ENCODE data around the gene HSPG2. TPM values are rescaled to one million over a fixed set of nuclear protein-coding genes. Genes with fewer than 3 reads are reported as not detected.
A peak's percentile ranks its signal among the peaks of the same experiment; 100 is the strongest.
"Not testable (repeated sequence)": the region's sequence is repeated elsewhere in the genome, so short reads cannot be mapped to it uniquely, and the experiment has no call there.

Gene HSPG2
- total RNA-seq: 100 to 1,000 TPM in 2 of 4 donors, 10 to 100 TPM in 2; 75.7 to 239 (median 96.8) TPM

DNA sequence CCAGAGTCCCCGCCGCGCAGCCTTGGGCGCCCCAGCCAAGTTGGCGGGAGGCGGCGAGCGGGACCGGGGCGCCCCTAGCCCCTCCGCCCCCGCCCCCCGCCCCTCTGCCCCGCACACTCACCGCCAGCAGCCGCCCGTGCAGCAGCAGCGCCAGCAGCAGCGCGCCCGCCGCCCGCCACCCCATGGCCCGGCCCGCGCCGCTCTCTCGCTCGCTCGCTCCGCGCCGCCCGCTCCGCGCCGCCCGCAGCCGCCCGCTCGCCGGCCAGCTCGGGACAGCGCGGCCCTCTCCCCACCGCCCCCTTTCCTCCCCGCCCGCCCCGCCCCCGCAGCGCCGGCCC, at the start of gene HSPG2:
Gene HSPG2, minus strand, starts transcription at position 277 of the 338 bp plus-strand sequence. Its CDS starts 93 bp downstream, at position 184.
- Histone ChIP-seq H3K27me3 (no peaks in the 10 kb centered on the region), H3K36me3 (no peaks in the 10 kb centered on the region), H3K9me3 (no peaks in the 10 kb centered on the region), H3K4me3 (replicated peaks in 1 of 3) (peak within 1 kb of the TSS in 2 of 3 donors; percentile 47 to 65), H3K27ac (peak within 1 kb of the TSS; percentile 66 to 98 (median 95)), H3K4me1 (peaks cover 59 to 72% of the 10 kb centered on the region in 2 donors)
- no CpG with 5 or more reads among the region's 52 CpGs for WGBS, 2 donors
- intact Hi-C loops (cut with DNase I): loop anchor here (5.0 kb wide), 1 partner anchor 35 kb away; no protein-coding TSS in a partner anchor
- DNase-seq: no peak
- TF ChIP-seq, protein P1, sequence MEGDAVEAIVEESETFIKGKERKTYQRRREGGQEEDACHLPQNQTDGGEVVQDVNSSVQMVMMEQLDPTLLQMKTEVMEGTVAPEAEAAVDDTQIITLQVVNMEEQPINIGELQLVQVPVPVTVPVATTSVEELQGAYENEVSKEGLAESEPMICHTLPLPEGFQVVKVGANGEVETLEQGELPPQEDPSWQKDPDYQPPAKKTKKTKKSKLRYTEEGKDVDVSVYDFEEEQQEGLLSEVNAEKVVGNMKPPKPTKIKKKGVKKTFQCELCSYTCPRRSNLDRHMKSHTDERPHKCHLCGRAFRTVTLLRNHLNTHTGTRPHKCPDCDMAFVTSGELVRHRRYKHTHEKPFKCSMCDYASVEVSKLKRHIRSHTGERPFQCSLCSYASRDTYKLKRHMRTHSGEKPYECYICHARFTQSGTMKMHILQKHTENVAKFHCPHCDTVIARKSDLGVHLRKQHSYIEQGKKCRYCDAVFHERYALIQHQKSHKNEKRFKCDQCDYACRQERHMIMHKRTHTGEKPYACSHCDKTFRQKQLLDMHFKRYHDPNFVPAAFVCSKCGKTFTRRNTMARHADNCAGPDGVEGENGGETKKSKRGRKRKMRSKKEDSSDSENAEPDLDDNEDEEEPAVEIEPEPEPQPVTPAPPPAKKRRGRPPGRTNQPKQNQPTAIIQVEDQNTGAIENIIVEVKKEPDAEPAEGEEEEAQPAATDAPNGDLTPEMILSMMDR (IDR thresholded peaks at IDR 0.05): no peak
- peak in 1 of 2 donors; percentile 51 for TF ChIP-seq POLR2A (IDR thresholded peaks at IDR 0.05)

GRCh38 chr1:21986386-21986785, 49.3 kb upstream of the HSPG2 start:
- DNase-seq; H3K27ac ChIP-seq; H3K36me3 ChIP-seq; intact Hi-C loops (cut with DNase I); H3K27me3 ChIP-seq; H3K9me3 ChIP-seq; H3K4me1 ChIP-seq; H3K4me3 ChIP-seq (replicated peaks in 1 of 3): not testable (repeated sequence)
- 81 to 85% methylated on average over 9 of the region's 12 CpGs for WGBS, 2 donors

GRCh38 chr1:21985893-21986292, 48.8 kb upstream of the HSPG2 start:
- H3K4me3 ChIP-seq (replicated peaks in 1 of 3); H3K27me3 ChIP-seq; H3K9me3 ChIP-seq; DNase-seq; H3K27ac ChIP-seq; H3K36me3 ChIP-seq; intact Hi-C loops (cut with DNase I); H3K4me1 ChIP-seq: not testable (repeated sequence)
- WGBS, 2 donors: 50 to 67% methylated on average over 2 to 3 of the region's 5 CpGs

DNA sequence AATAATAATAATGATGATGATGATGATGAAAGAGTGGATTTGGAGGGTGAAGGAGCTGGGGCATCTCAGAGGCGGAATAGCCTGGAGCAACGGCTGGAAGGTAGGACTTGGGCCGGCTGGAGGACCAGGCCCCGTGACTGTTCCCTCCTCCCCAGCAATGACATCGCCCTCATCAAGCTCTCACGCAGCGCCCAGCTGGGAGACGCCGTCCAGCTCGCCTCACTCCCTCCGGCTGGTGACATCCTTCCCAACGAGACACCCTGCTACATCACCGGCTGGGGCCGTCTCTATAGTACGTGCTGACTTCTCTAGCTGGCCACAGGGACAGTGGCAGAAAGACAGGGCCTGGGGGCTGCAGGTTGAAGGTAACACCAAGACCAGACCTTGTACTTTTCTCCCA, 46.4 kb upstream of the HSPG2 start:
- 79% methylated on average over 6 to 7 of the region's 15 CpGs for WGBS, 2 donors
- H3K4me1 ChIP-seq; DNase-seq; H3K4me3 ChIP-seq (replicated peaks in 1 of 3); H3K36me3 ChIP-seq; H3K27ac ChIP-seq; intact Hi-C loops (cut with DNase I); H3K9me3 ChIP-seq; H3K27me3 ChIP-seq: not testable (repeated sequence)

DNA sequence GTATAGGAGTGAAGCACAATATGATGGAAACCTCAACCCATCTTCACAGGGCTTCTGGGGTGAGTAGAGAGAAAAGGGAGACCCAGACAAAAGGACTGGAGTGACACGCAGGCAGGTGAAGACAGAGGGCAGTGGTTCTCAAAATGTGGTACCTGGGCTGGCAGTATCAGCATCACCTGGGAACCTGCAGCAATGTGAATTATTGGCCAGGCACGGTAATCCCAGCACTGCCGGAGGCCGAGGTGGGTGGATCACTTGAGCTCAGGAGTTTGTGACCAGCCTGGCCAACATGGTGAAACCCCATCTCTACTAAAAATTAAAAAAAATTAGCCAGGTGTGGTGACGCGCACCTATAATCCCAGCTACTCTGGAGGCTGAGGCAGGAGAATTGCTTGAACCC, 45.0 kb upstream of the HSPG2 start:
- intact Hi-C loops (cut with DNase I); DNase-seq: not testable (repeated sequence)
- WGBS, 2 donors: 85 to 87% methylated on average over 5 to 6 of the region's 6 CpGs

GRCh38 chr1:21981253-21981652, 44.1 kb upstream of the HSPG2 start:
- H3K4me3 ChIP-seq (replicated peaks in 1 of 3); H3K4me1 ChIP-seq; DNase-seq; H3K36me3 ChIP-seq; intact Hi-C loops (cut with DNase I); H3K9me3 ChIP-seq; H3K27me3 ChIP-seq; H3K27ac ChIP-seq: not testable (repeated sequence)
- WGBS, 2 donors: 54 to 67% methylated on average over 1 to 2 of the region's 4 CpGs

More for the DNA sequence above, 45.0 kb upstream of the HSPG2 start:
- H3K27me3 ChIP-seq; H3K9me3 ChIP-seq; H3K36me3 ChIP-seq; H3K4me3 ChIP-seq (replicated peaks in 1 of 3); H3K4me1 ChIP-seq; H3K27ac ChIP-seq: not testable (repeated sequence)

GRCh38 chr1:21980515-21981220, 43.6 kb upstream of the HSPG2 start:
- H3K4me1 ChIP-seq; H3K4me3 ChIP-seq (replicated peaks in 1 of 3); DNase-seq; H3K36me3 ChIP-seq; intact Hi-C loops (cut with DNase I); H3K9me3 ChIP-seq; H3K27me3 ChIP-seq; H3K27ac ChIP-seq: not testable (repeated sequence)
- WGBS, 2 donors: 50 to 80% methylated on average over 2 to 13 of the region's 21 CpGs

GRCh38 chr1:21978209-21978608, 41.1 kb upstream of the HSPG2 start:
- H3K4me1 ChIP-seq; DNase-seq; intact Hi-C loops (cut with DNase I); H3K27me3 ChIP-seq; H3K9me3 ChIP-seq; H3K36me3 ChIP-seq; H3K27ac ChIP-seq; H3K4me3 ChIP-seq (replicated peaks in 1 of 3): not testable (repeated sequence)
- 91 to 97% methylated on average over 11 of the region's 11 CpGs for WGBS, 2 donors

DNA sequence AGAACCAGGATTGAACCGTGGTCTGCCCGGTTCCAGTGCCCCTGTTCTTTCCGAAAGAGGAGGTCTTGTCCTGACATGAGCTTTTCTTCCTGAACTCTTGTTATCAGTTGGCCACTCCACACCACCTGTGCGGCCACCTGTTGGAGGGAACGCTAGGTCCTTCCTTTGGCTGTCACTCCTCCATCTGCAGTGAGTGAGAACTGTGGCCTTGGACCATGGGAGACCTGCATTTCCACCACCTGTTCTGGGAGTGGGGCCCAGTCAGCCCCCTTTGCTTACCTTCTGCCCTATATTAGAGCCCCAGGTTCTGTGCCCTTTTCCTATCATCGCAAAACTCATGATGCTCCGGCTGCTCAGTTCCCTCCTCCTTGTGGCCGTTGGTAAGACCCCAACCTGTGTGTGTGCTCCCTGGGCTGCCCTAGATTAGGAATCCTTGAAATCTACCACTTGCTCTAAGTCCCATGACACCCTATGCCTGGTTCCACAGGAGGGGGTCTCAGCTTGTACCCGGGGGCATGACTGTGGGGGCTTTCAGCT, 39.7 kb upstream of the HSPG2 start, which contains the start of gene CELA3B:
Gene CELA3B, plus strand, starts transcription at position 320 of the 537 bp plus-strand sequence. Its CDS starts 18 bp downstream, at position 338.
- H3K9me3 ChIP-seq; DNase-seq; H3K36me3 ChIP-seq; intact Hi-C loops (cut with DNase I); H3K4me1 ChIP-seq; H3K4me3 ChIP-seq (replicated peaks in 1 of 3); H3K27ac ChIP-seq; H3K27me3 ChIP-seq: not testable (repeated sequence)
- WGBS, 2 donors: 76 to 92% methylated on average over 8 to 9 of the region's 9 CpGs

DNA sequence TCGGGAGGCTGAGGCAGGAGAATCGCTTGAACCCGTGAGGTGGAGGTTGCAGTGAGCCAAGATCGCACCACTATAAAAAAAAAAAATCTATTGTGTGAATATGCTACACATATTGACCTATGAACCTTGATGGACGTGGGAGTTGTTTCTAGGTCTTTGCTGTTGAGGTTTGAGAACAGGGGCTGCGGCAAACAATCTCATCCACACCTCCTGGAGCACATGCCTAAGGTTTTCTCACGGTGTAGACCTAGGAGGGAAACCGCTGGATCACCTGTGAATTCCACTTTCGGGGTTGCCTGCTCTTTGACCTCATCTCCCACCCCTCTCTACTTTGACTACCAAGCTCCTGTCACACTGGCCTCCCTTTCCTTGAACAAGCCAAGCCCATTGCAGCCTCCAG, 38.2 kb upstream of the HSPG2 start:
- DNase-seq; H3K9me3 ChIP-seq; intact Hi-C loops (cut with DNase I): not testable (repeated sequence)

DNA sequence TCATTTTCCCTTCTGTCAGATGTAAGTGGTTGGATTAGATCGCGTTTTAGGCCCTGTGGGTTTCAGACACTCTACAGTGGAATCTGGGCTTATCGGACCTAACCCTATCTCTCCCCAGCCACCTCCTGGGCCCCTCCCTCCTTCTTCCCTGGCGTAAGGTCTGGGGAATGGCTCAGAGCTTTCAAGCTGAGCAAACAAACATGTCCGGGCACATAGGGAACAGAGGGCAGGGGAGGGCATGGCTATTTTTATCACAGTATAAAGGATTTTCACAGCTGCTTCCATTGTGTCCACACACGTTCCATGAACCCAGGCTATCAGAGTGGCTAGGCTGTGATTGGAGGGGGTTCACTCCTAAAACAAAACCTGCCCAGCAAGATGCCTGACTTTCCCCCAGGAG, 37.6 kb upstream of the HSPG2 start:
- H3K27ac ChIP-seq; H3K9me3 ChIP-seq; H3K27me3 ChIP-seq; DNase-seq; intact Hi-C loops (cut with DNase I); H3K4me1 ChIP-seq; H3K36me3 ChIP-seq; H3K4me3 ChIP-seq (replicated peaks in 1 of 3): not testable (repeated sequence)
- 65 to 76% methylated on average over 6 of the region's 6 CpGs for WGBS, 2 donors

More for the DNA sequence above, 38.2 kb upstream of the HSPG2 start:
- H3K27ac ChIP-seq; H3K27me3 ChIP-seq; H3K36me3 ChIP-seq; H3K4me3 ChIP-seq (replicated peaks in 1 of 3); H3K4me1 ChIP-seq: not testable (repeated sequence)
- 89 to 95% methylated on average over 9 of the region's 9 CpGs for WGBS, 2 donors

DNA sequence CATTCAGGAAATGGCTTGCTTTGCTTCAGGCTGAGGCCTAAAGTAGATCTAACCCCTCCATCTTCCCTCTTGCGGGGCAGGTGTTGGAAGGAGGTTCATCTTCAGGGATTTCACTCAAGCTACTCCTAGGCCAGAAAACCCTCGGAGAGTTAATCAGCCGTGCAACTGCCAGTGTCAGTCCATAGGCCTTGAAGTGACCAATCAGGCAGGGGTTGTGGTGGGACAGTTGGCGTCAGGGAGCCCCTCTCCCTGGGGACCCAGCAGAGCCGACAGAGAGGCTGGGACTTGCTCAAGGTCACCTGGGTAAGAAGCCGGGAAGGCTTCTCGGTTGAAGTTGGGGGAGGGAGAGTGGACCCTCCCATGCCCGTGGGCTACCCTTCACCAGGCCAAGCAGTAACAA, 36.8 kb upstream of the HSPG2 start:
- H3K4me1 ChIP-seq; intact Hi-C loops (cut with DNase I); H3K27ac ChIP-seq; H3K27me3 ChIP-seq; H3K4me3 ChIP-seq (replicated peaks in 1 of 3); H3K9me3 ChIP-seq; DNase-seq; H3K36me3 ChIP-seq: not testable (repeated sequence)
- 70 to 71% methylated on average over 8 of the region's 8 CpGs for WGBS, 2 donors

Measured in thyroid gland (tissue), 4 donors.